Measurements from ENCODE around the gene ADGRG1.

ADGRG1 gene

DNA sequence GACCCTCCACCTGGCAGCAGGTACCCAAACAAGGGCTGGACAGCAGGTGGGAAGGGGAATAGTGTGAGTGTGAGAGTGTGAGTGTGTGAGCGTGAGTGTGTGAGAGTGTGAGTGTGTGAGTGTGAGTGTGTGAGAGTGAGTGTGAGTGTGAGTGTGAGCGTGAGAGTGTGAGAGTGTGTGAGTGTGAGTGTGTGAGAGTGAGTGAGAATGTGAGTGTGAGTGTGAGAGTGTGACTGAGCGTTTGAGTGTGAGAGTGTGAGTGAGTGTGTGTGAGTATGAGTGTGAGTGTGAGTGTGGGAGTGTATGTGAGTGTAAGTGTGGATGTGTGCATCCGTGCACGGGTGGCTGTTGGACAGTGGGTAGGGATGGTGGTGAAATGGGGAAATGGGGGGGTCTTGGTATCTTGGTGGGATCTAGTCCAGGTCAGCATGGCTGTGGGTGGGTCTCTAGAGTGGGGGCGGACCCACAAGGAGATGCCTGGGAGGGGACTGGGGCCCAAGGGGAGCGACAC is 408 bp downstream of the ADGRG1 start:
- Histone ChIP-seq H4K20me1 (ENCODE audit: insufficient read depth, low read length) (no peaks in the 10 kb centered on the region), H3K9me2 (replicated peaks; ENCODE audit: insufficient read depth, low read length) (no peaks in the 10 kb centered on the region), H3F3A (ENCODE audit: insufficient read depth, low read length) (no peaks in the 10 kb centered on the region), H3K4me3 (ENCODE audit: low read length) (no peak overlapping the region), H2AFZ (ENCODE audit: low read length) (no peak overlapping the region), H3K36me3 (replicated peaks; ENCODE audit: insufficient read depth, low read length) (no peaks in the 10 kb centered on the region), H3K27me3 (replicated peaks; ENCODE audit: insufficient read depth, low read length) (no peaks in the 10 kb centered on the region), H3K4me1 (ENCODE audit: low read length) (peaks cover 3% of the 10 kb centered on the region), H3K9me3 (replicated peaks; ENCODE audit: insufficient read depth, low read length) (no peaks in the 10 kb centered on the region), H3K27ac (ENCODE audit: low read length) (no peak overlapping the region), H3K4me2 (ENCODE audit: low read depth, low read length) (no peak overlapping the region), H3K9ac (ENCODE audit: low read length) (no peak overlapping the region), H3K79me2 (ENCODE audit: low read length) (peaks cover 10% of the 10 kb centered on the region)
- TF ChIP-seq, protein P1, sequence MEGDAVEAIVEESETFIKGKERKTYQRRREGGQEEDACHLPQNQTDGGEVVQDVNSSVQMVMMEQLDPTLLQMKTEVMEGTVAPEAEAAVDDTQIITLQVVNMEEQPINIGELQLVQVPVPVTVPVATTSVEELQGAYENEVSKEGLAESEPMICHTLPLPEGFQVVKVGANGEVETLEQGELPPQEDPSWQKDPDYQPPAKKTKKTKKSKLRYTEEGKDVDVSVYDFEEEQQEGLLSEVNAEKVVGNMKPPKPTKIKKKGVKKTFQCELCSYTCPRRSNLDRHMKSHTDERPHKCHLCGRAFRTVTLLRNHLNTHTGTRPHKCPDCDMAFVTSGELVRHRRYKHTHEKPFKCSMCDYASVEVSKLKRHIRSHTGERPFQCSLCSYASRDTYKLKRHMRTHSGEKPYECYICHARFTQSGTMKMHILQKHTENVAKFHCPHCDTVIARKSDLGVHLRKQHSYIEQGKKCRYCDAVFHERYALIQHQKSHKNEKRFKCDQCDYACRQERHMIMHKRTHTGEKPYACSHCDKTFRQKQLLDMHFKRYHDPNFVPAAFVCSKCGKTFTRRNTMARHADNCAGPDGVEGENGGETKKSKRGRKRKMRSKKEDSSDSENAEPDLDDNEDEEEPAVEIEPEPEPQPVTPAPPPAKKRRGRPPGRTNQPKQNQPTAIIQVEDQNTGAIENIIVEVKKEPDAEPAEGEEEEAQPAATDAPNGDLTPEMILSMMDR (IDR thresholded peaks at IDR 0.05; ENCODE audit: low read length), result no peak
- no peak for DNase-seq

GRCh38 chr16:57629516-57630406 is 1.3 kb downstream of the ADGRG1 start:
- H3K9ac ChIP-seq (ENCODE audit: low read length), result no peak overlapping the region
- H3F3A ChIP-seq (ENCODE audit: insufficient read depth, low read length), result no peaks in the 10 kb centered on the region
- H3K4me1 ChIP-seq (ENCODE audit: low read length), result no peaks in the 10 kb centered on the region
- H3K36me3 ChIP-seq (replicated peaks; ENCODE audit: insufficient read depth, low read length), result no peaks in the 10 kb centered on the region
- H3K79me2 ChIP-seq (ENCODE audit: low read length), result 0 out of 2 replicates have a peak, but pooled peaks cover 2% of the 10 kb centered on the region
- no peak overlapping the region for H2AFZ ChIP-seq (ENCODE audit: low read length)
- H4K20me1 ChIP-seq (ENCODE audit: insufficient read depth, low read length), result no peaks in the 10 kb centered on the region
- no peak for DNase-seq
- H3K9me3 ChIP-seq (replicated peaks; ENCODE audit: insufficient read depth, low read length), result no peaks in the 10 kb centered on the region
- H3K4me2 ChIP-seq (ENCODE audit: low read depth, low read length), result no peak overlapping the region
- H3K27ac ChIP-seq (ENCODE audit: low read length), result no peak overlapping the region
- no peaks in the 10 kb centered on the region for H3K9me2 ChIP-seq (replicated peaks; ENCODE audit: insufficient read depth, low read length)
- H3K27me3 ChIP-seq (replicated peaks; ENCODE audit: insufficient read depth, low read length), result no peaks in the 10 kb centered on the region
- no peak overlapping the region for H3K4me3 ChIP-seq (ENCODE audit: low read length)
- TF ChIP-seq, protein P1 (IDR thresholded peaks at IDR 0.05; ENCODE audit: low read length), result no peak
- TF ChIP-seq EZH2 (optimal IDR thresholded peaks at IDR 0.05; ENCODE audit: low read depth, low read length) (no peak), EZH2phosphoT487 (IDR thresholded peaks at IDR 0.05; ENCODE audit: low read length) (no peak)

GRCh38 chr16:57630407-57630797 is 2.0 kb downstream of the ADGRG1 start:
- Histone ChIP-seq H3K9ac (ENCODE audit: low read length) (no peak overlapping the region), H3K4me1 (ENCODE audit: low read length) (no peaks in the 10 kb centered on the region), H3K9me3 (replicated peaks; ENCODE audit: insufficient read depth, low read length) (no peaks in the 10 kb centered on the region), H3K27me3 (replicated peaks; ENCODE audit: insufficient read depth, low read length) (no peaks in the 10 kb centered on the region), H3K4me2 (ENCODE audit: low read depth, low read length) (no peak overlapping the region), H3K36me3 (replicated peaks; ENCODE audit: insufficient read depth, low read length) (no peaks in the 10 kb centered on the region), H3K79me2 (ENCODE audit: low read length) (no peaks in the 10 kb centered on the region), H4K20me1 (ENCODE audit: insufficient read depth, low read length) (no peaks in the 10 kb centered on the region), H3F3A (ENCODE audit: insufficient read depth, low read length) (no peaks in the 10 kb centered on the region), H3K27ac (ENCODE audit: low read length) (no peak overlapping the region), H3K4me3 (ENCODE audit: low read length) (no peak overlapping the region), H3K9me2 (replicated peaks; ENCODE audit: insufficient read depth, low read length) (no peaks in the 10 kb centered on the region), H2AFZ (ENCODE audit: low read length) (no peak overlapping the region)
- no peak for DNase-seq
- no peak for TF ChIP-seq EZH2phosphoT487 (IDR thresholded peaks at IDR 0.05; ENCODE audit: low read length)
- TF ChIP-seq, protein P1 (IDR thresholded peaks at IDR 0.05; ENCODE audit: low read length), result no peak
- TF ChIP-seq EZH2 (optimal IDR thresholded peaks at IDR 0.05; ENCODE audit: low read depth, low read length), result no peak
